OCI-LY1 (cell line): ENCODE results near the gene CNDP1.

Experiments used
- H2AFZ ChIP-seq: fragments of 200-600 bp; sonication (generic), shearing (Covaris generic); 2 replicates; pipeline ENCODE4 v1.6.0; 2014; ENCODE audit warnings: antibody characterized with exemption, mild to moderate bottlenecking, low read length
- H3F3A ChIP-seq: fragments of 200-600 bp; sonication (generic), shearing (Covaris generic); 2 replicates; pipeline ENCODE4 v1.6.0; 2014; ENCODE audit warnings: mild to moderate bottlenecking, antibody characterized with exemption, low read length, moderate library complexity; ENCODE audit not compliant: insufficient read depth
- H3K27ac ChIP-seq: fragments of 200-600 bp; sonication (generic); 2 replicates; pipeline ENCODE4 v1.5.1; 2014; ENCODE audit warnings: low read length, mixed run types, mild to moderate bottlenecking, low read depth; ENCODE audit not compliant: poor library complexity, severe bottlenecking
- H3K27me3 ChIP-seq: fragments of 200-600 bp; sonication (generic); 2 replicates; pipeline ENCODE4 v1.6.0; 2014; ENCODE audit warnings: antibody characterized with exemption, mild to moderate bottlenecking, low read length, moderate library complexity; ENCODE audit not compliant: insufficient read depth
- H3K36me3 ChIP-seq: fragments of 200-600 bp; sonication (generic); 2 replicates; pipeline ENCODE4 v1.6.1; 2014; ENCODE audit warnings: mild to moderate bottlenecking, antibody characterized with exemption, low read length, moderate library complexity, mixed read lengths; ENCODE audit not compliant: insufficient read depth
- H3K4me1 ChIP-seq: fragments of 200-600 bp; sonication (generic); 2 replicates; pipeline ENCODE4 v1.5.1; 2014; ENCODE audit warnings: mild to moderate bottlenecking, low read length, moderate library complexity; ENCODE audit not compliant: insufficient read depth, severe bottlenecking
- H3K4me2 ChIP-seq: fragments of 200-600 bp; sonication (generic), shearing (Covaris generic); 2 replicates; pipeline ENCODE4 v1.6.1; 2014; ENCODE audit warnings: low read length
- H3K4me3 ChIP-seq: fragments of 200-600 bp; sonication (generic); 2 replicates; pipeline ENCODE4 v1.5.1; 2014; ENCODE audit warnings: low read length, low read depth, mild to moderate bottlenecking, mixed read lengths; ENCODE audit not compliant: poor library complexity, severe bottlenecking
- H3K79me2 ChIP-seq: fragments of 200-600 bp; shearing (Covaris generic); 2 replicates; pipeline ENCODE4 v1.6.1; 2016; ENCODE audit warnings: mixed run types, low read length, mixed read lengths; ENCODE audit not compliant: insufficient read depth
- H3K9ac ChIP-seq: fragments of 200-600 bp; sonication (generic), shearing (Covaris generic); 2 replicates; pipeline ENCODE4 v1.6.1; 2014; ENCODE audit warnings: mild to moderate bottlenecking, low read length, mixed read lengths
- H3K9me2 ChIP-seq: fragments of 200-600 bp; sonication (generic), shearing (Covaris generic); 2 replicates; pipeline ENCODE4 v1.6.1; 2014; ENCODE audit warnings: low read depth, mild to moderate bottlenecking, low read length, mixed read lengths
- H3K9me3 ChIP-seq: fragments of 200-600 bp; shearing (Covaris generic); 2 replicates; pipeline ENCODE4 v1.6.1; 2014; ENCODE audit warnings: low read length, mixed read lengths
- H4K20me1 ChIP-seq: fragments of 200-600 bp; sonication (generic), shearing (Covaris generic); 2 replicates; pipeline ENCODE4 v1.6.0; 2016; ENCODE audit warnings: mild to moderate bottlenecking, low read length; ENCODE audit not compliant: insufficient read depth
- EZH2 ChIP-seq: fragments of 200-600 bp; sonication (generic), shearing (Covaris generic); IDR thresholded peaks from 2 replicates; pipeline ENCODE4 v1.8.0; 2017; ENCODE audit warnings: borderline replicate concordance, mixed run types, mild to moderate bottlenecking, antibody characterized with exemption, low read length, moderate library complexity, mixed read lengths
- TF ChIP-seq, protein P1 (sequence below): fragments of 200-600 bp; sonication (generic), shearing (Covaris generic); IDR thresholded peaks from 2 replicates; pipeline ENCODE4 v1.5.1; 2017; ENCODE audit warnings: mild to moderate bottlenecking, antibody characterized with exemption, low read length, moderate library complexity, mixed read lengths

CNDP1 gene, protein sequence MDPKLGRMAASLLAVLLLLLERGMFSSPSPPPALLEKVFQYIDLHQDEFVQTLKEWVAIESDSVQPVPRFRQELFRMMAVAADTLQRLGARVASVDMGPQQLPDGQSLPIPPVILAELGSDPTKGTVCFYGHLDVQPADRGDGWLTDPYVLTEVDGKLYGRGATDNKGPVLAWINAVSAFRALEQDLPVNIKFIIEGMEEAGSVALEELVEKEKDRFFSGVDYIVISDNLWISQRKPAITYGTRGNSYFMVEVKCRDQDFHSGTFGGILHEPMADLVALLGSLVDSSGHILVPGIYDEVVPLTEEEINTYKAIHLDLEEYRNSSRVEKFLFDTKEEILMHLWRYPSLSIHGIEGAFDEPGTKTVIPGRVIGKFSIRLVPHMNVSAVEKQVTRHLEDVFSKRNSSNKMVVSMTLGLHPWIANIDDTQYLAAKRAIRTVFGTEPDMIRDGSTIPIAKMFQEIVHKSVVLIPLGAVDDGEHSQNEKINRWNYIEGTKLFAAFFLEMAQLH

DNA sequence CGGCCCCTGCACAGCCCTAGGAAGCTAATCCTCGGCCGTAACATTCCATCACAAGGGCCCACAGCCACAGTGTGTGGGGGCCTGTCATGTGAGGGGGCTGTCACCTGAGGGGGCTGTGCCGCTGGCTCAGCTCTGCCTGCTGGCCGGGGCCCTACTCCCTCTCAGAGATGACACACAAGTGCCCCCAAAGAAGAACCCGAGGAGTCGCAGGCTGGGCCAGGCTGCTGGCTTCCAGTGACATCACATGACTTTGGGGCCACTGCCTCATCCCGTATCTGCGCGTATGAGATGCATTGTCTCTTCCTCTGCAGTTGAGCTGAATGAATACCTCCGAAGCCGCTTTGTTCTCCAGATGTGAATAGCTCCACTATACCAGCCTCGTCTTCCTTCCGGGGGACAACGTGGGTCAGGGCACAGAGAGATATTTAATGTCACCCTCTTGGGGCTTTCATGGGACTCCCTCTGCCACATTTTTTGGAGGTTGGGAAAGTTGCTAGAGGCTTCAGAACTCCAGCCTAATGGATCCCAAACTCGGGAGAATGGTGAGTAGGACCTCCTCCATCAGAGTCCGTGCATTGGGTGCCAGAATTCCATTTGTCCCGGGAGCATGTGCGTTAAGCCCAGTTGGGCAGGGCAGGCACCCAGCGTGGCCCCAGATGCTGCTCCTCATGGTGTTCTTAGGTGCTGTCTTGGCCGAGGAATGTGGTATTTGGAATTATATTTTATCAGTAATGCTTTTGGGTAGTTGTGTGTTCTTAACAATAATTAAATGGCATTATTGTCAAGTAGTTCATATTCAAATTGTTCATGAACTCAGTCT is at the start of gene CNDP1:
Gene CNDP1 (plus strand): TSS at position 351 of the 820 bp plus-strand sequence. CDS start 168 bp downstream, at position 519.
- H3K9me3 ChIP-seq, result no peaks in the 10 kb centered on the region
- no peaks in the 10 kb centered on the region for H3K36me3 ChIP-seq
- no peaks in the 10 kb centered on the region for H3F3A ChIP-seq

DNA sequence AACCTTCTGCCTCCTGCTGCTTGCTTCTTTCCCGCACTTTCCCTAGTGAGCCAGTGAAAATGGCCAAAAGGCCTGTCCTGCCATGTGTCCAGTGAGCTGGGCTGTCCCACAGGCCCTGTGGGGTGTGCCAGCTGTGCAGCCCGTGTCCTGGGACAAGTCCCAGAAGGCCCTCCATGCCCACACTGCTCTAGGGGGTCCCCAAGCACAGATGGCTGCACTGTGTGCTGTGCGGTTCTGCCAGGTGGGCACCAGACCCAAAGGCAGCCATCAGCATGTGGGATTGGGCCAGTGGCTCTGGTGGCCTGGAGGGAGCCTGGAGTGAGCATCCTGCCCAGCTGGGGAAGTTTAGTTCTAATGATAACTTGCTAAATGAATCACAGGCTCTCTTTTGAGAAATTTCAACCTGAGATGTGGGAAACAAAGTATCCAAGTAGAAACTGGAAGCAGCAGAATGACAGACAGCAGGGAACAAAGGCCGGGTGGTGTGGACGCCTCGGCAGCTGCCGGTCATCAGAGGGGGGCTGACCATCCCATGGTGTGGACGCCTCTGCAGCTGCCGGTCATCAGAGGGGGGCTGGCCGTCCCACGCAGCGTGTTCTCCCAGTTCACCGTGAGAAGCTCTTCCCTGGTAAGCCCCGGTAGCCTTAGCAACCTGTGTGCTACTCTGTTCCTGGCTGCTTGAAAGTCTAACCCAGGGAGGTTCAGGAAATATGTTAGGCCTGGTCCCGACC is 48.0 kb upstream of the CNDP1 start:
- Histone ChIP-seq H3K79me2 (no peaks in the 10 kb centered on the region), H3K9me3 (no peaks in the 10 kb centered on the region), H3K27ac (no peak overlapping the region), H2AFZ (no peak overlapping the region), H3K4me3 (no peak overlapping the region), H3K9ac (no peak overlapping the region), H3K36me3 (no peaks in the 10 kb centered on the region), H4K20me1 (no peaks in the 10 kb centered on the region), H3K27me3 (no peaks in the 10 kb centered on the region), H3K4me1 (no peaks in the 10 kb centered on the region), H3K9me2 (no peaks in the 10 kb centered on the region), H3F3A (no peaks in the 10 kb centered on the region), H3K4me2 (no peak overlapping the region)
- TF ChIP-seq, protein P1, sequence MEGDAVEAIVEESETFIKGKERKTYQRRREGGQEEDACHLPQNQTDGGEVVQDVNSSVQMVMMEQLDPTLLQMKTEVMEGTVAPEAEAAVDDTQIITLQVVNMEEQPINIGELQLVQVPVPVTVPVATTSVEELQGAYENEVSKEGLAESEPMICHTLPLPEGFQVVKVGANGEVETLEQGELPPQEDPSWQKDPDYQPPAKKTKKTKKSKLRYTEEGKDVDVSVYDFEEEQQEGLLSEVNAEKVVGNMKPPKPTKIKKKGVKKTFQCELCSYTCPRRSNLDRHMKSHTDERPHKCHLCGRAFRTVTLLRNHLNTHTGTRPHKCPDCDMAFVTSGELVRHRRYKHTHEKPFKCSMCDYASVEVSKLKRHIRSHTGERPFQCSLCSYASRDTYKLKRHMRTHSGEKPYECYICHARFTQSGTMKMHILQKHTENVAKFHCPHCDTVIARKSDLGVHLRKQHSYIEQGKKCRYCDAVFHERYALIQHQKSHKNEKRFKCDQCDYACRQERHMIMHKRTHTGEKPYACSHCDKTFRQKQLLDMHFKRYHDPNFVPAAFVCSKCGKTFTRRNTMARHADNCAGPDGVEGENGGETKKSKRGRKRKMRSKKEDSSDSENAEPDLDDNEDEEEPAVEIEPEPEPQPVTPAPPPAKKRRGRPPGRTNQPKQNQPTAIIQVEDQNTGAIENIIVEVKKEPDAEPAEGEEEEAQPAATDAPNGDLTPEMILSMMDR, result no peak
- no peak for TF ChIP-seq EZH2

More for the DNA sequence above, at the start of gene CNDP1:
- Histone ChIP-seq H3K27me3 (0 out of 2 replicates have a peak, but pooled peaks cover 12% of the 10 kb centered on the region), H2AFZ (no peak within 1 kb of the TSS), H3K4me3 (no peak within 1 kb of the TSS), H3K27ac (no peak within 1 kb of the TSS), H3K9ac (no peak within 1 kb of the TSS), H3K79me2 (no peaks in the 10 kb centered on the region), H3K4me2 (no peak within 1 kb of the TSS), H4K20me1 (no peaks in the 10 kb centered on the region), H3K4me1 (no peaks in the 10 kb centered on the region), H3K9me2 (no peaks in the 10 kb centered on the region)
- TF ChIP-seq, protein P1, result no peak
- TF ChIP-seq EZH2, result no peak

DNA sequence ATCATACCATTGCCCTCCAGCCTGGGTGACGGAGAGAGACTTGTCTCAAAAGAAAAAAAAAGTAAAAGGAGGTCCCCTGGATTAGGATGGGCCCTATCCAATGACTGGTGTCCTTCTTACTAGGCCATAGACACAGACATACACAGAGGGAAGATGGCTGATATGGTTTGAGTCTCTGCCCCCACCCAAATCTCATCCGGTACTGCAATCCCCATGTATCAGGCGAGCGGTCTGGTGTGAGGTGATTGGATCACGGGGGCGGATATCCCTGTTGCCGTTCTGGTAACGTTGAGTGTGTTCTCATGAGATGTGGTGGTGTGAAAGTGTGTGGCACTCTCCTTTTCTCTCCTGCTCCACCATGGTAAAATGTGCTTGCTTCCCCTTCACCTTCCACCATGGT is 45.9 kb upstream of the CNDP1 start:
- Histone ChIP-seq H3K9ac (no peak overlapping the region), H3K27me3 (no peaks in the 10 kb centered on the region; the same call in 1 of the 2 replicates), H3K27ac (no peak overlapping the region), H3K4me3 (no peak overlapping the region), H3K9me2 (no peaks in the 10 kb centered on the region), H3K9me3 (no peaks in the 10 kb centered on the region), H3F3A (no peaks in the 10 kb centered on the region), H3K4me1 (no peaks in the 10 kb centered on the region), H3K4me2 (no peak overlapping the region), H2AFZ (no peak overlapping the region), H3K79me2 (no peaks in the 10 kb centered on the region), H3K36me3 (no peaks in the 10 kb centered on the region), H4K20me1 (no peaks in the 10 kb centered on the region)
- TF ChIP-seq EZH2, result no peak
- TF ChIP-seq, protein P1, result no peak
